ENCODE measurements around the gene ELMO1. TPM values are rescaled to one million over a fixed set of nuclear protein-coding genes. Genes with fewer than 3 reads are reported as not detected.

ELMO1 gene
- total RNA-seq, 1 donor from 2014 or later: 151 TPM

DNA sequence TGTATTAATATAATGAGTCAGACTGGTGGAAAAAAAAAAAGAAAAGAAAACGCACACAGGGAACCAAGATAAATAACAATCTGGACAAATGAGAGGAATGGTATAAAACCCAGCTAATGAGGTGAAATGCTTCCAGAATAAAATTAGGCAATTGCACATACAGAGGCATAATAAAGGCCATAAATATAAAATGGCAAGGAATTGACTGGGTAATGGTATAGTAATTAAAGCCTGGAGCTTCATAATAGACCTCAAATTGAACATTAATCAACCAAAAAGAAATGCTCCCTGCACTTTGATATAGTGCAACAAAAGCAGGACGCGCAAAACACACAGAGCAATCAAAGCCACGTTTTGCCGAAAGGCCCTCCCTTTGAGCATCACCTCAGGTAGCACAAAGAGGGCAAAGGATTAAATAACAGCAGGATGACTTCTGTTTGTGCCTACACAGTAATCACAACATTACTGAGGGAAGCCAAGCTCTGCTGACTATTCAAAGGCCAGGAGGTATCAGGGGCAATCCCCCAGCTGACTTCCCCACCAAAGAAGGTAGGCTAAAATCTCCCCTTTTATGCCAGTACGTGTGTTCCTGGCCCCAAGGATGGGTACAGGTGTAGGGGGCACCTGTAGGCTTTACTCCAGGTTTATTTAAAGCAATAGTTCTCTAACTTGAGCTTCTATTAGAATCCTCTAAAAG, 343.7 kb downstream of the ELMO1 start:
- TF ChIP-seq, protein P1, sequence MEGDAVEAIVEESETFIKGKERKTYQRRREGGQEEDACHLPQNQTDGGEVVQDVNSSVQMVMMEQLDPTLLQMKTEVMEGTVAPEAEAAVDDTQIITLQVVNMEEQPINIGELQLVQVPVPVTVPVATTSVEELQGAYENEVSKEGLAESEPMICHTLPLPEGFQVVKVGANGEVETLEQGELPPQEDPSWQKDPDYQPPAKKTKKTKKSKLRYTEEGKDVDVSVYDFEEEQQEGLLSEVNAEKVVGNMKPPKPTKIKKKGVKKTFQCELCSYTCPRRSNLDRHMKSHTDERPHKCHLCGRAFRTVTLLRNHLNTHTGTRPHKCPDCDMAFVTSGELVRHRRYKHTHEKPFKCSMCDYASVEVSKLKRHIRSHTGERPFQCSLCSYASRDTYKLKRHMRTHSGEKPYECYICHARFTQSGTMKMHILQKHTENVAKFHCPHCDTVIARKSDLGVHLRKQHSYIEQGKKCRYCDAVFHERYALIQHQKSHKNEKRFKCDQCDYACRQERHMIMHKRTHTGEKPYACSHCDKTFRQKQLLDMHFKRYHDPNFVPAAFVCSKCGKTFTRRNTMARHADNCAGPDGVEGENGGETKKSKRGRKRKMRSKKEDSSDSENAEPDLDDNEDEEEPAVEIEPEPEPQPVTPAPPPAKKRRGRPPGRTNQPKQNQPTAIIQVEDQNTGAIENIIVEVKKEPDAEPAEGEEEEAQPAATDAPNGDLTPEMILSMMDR (IDR thresholded peaks at IDR 0.05; ENCODE audit: unreplicated experiment): no peak
- Mint-ChIP-seq H3K4me3 (ENCODE audit: unreplicated experiment) (no peak overlapping the region), H3K4me1 (ENCODE audit: unreplicated experiment) (peaks cover 21% of the 10 kb centered on the region), H3K27me3 (ENCODE audit: unreplicated experiment) (peaks cover 12% of the 10 kb centered on the region), H3K36me3 (ENCODE audit: low read depth, unreplicated experiment) (peaks cover 14% of the 10 kb centered on the region), H3K27ac (ENCODE audit: unreplicated experiment) (no peak overlapping the region), H3K9me3 (ENCODE audit: unreplicated experiment) (no peaks in the 10 kb centered on the region)
- no peak for DNase-seq (ENCODE audit: low spot score)

DNA sequence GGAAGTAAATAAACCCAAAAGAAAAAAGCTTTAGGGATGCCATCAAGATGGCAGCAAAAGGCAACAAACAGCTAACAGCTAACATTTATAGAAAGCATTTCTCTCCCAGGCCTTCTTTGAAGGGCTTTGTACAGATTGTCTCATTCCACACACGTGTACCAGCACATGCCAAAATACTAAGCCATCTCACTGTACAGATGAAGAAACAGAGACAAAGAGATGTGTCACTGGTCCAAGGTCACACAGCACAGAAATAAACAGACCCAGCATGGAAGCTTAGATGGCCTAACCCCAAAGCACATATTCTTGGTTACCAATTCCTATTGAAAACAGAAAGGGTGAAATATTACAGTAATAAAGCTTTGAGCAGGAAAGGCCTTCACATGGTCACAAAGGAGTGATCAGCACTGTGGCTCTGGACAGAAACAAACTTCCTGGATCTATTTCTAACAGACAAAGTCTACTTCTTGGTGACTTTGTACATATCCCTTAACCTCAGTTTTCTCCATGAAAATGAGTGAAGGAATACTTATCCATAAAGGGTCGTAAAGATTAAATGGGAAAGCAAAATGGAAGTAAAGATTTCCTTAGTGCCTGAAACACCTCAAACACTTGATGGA, 346.0 kb downstream of the ELMO1 start:
- Mint-ChIP-seq H3K9me3 (ENCODE audit: unreplicated experiment) (no peaks in the 10 kb centered on the region), H3K4me3 (ENCODE audit: unreplicated experiment) (no peak overlapping the region), H3K27ac (ENCODE audit: unreplicated experiment) (no peak overlapping the region), H3K4me1 (ENCODE audit: unreplicated experiment) (peaks cover 17% of the 10 kb centered on the region), H3K36me3 (ENCODE audit: low read depth, unreplicated experiment) (peaks cover 11% of the 10 kb centered on the region), H3K27me3 (ENCODE audit: unreplicated experiment) (peaks cover 5% of the 10 kb centered on the region)
- TF ChIP-seq, protein P1 (IDR thresholded peaks at IDR 0.05; ENCODE audit: unreplicated experiment): no peak
- DNase-seq (ENCODE audit: low spot score): no peak

DNA sequence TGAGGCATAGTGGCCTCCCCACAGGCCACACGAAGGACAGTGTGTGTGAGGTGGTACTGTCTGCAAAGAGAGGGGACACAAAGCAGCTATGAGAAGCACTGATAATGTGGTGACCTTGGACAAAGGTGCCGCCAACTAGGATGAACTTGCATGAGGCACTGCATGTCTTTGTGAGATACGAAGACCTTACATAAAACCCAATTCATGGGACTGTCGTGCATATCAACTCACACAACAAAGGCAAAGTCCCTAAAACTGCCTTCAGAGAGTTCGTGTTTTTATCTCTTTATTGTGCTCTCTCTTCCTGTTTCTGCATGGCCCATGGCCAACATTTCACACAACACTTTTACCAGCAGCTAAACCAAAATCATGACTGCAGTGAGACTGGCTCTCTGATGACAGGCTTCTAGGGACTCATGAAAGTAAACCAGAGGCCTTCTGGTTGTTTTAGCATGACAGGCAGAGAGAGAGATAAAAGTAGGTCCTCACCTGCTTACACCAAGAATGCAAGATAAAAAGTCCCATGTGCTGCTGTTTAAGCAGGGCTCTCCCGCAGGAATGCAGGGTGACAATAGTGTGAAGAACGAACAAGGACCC, 347.8 kb downstream of the ELMO1 start:
- peaks cover 6% of the 10 kb centered on the region for H3K27me3 Mint-ChIP-seq (ENCODE audit: unreplicated experiment)
- DNase-seq (ENCODE audit: low spot score): no peak
- peaks cover 17% of the 10 kb centered on the region for H3K4me1 Mint-ChIP-seq (ENCODE audit: unreplicated experiment)
- H3K36me3 Mint-ChIP-seq (ENCODE audit: low read depth, unreplicated experiment): peaks cover 16% of the 10 kb centered on the region
- H3K4me3 Mint-ChIP-seq (ENCODE audit: unreplicated experiment): no peak overlapping the region
- H3K9me3 Mint-ChIP-seq (ENCODE audit: unreplicated experiment): no peaks in the 10 kb centered on the region
- no peak overlapping the region for H3K27ac Mint-ChIP-seq (ENCODE audit: unreplicated experiment)
- TF ChIP-seq, protein P1 (IDR thresholded peaks at IDR 0.05; ENCODE audit: unreplicated experiment): no peak

DNA sequence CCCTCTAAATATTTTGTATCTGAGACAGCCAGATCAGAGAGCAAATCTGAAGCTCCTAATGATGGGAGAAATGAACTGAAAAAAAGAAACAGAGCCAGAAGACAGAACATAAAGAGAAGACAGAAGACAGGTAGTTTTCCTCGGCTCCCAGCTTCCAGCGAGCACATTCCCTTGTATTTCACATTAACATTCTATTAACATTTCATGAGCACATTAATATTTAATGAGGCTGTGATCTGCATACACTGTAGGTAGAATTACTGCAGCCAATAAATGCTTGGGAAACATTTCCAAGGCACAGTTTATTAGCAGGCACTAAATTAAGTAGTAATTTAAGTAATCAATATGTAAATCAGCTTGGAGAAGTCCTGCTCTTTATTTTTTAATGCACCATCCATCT, 349.9 kb downstream of the ELMO1 start:
- H3K4me1 Mint-ChIP-seq (ENCODE audit: unreplicated experiment): peaks cover 17% of the 10 kb centered on the region
- TF ChIP-seq, protein P1 (IDR thresholded peaks at IDR 0.05; ENCODE audit: unreplicated experiment): no peak
- no peak for DNase-seq (ENCODE audit: low spot score)
- H3K36me3 Mint-ChIP-seq (ENCODE audit: low read depth, unreplicated experiment): peaks cover 29% of the 10 kb centered on the region
- no peak overlapping the region for H3K4me3 Mint-ChIP-seq (ENCODE audit: unreplicated experiment)
- H3K27me3 Mint-ChIP-seq (ENCODE audit: unreplicated experiment): peaks cover 2% of the 10 kb centered on the region
- H3K27ac Mint-ChIP-seq (ENCODE audit: unreplicated experiment): no peak overlapping the region
- no peaks in the 10 kb centered on the region for H3K9me3 Mint-ChIP-seq (ENCODE audit: unreplicated experiment)

DNA sequence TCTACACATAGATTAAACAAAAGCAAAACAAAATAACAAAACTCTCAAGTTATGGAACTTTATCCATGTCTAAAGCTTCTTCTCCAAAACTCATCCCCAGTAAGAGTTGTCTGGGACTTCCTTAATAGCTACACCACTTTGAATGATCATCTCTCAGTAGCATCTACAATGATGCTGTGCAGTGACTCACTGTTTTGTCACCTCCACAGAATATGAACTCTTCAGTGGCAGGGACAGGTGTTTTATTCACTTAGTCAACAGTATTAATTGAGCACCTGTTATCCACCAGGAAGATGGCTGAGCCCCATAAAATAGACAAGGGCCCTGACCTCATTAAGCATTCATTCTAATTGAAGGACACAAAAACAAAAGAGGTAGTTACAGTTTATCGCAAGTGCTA, 350.7 kb downstream of the ELMO1 start:
- peaks cover 17% of the 10 kb centered on the region for H3K4me1 Mint-ChIP-seq (ENCODE audit: unreplicated experiment)
- TF ChIP-seq, protein P1 (IDR thresholded peaks at IDR 0.05; ENCODE audit: unreplicated experiment): no peak
- no peak for DNase-seq (ENCODE audit: low spot score)
- H3K27ac Mint-ChIP-seq (ENCODE audit: unreplicated experiment): no peak overlapping the region
- no peak overlapping the region for H3K4me3 Mint-ChIP-seq (ENCODE audit: unreplicated experiment)
- H3K36me3 Mint-ChIP-seq (ENCODE audit: low read depth, unreplicated experiment): peaks cover 29% of the 10 kb centered on the region
- H3K27me3 Mint-ChIP-seq (ENCODE audit: unreplicated experiment): peaks cover 2% of the 10 kb centered on the region
- no peaks in the 10 kb centered on the region for H3K9me3 Mint-ChIP-seq (ENCODE audit: unreplicated experiment)

Measured in endothelial cell (in vitro differentiated cells).